Neutrophil (primary cell): ENCODE results near the gene HPGD.
"Not testable (repeated sequence)": the region's sequence is repeated elsewhere in the genome, so short reads cannot be mapped to it uniquely, and the experiment has no call there.

Experiments used
- H3K27ac ChIP-seq: fragments of 200-600 bp; sonication (generic); 2 replicates; pipeline ENCODE4 v1.5.1; 2016; ENCODE audit warnings: mild to moderate bottlenecking, moderate library complexity
- H3K27me3 ChIP-seq: fragments of 200-600 bp; sonication (generic); 2 replicates; pipeline ENCODE4 v1.6.0; 2016; ENCODE audit warnings: mild to moderate bottlenecking
- H3K36me3 ChIP-seq: fragments of 200-600 bp; sonication (generic); 2 replicates; pipeline ENCODE4 v1.5.1; 2017
- H3K4me1 ChIP-seq, 2 experiments: fragments of 200-600 bp in 1 of 2; sonication (generic) in 1 of 2; 1 replicate in 1 of 2; 2 replicates in 1 of 2; pipeline versions ENCODE4 v1.5.1 to v1.6.1; 2013 to 2016; ENCODE audit warnings: low read depth in 1 of 2, low read length in 1 of 2, mild to moderate bottlenecking in 1 of 2, moderate library complexity in 1 of 2; ENCODE audit not compliant: control insufficient read depth in 1 of 2, insufficient read depth in 1 of 2
- H3K4me3 ChIP-seq, 2 experiments: fragments of 200-600 bp in 1 of 2; sonication (generic) in 1 of 2; 1 replicate in 1 of 2; 2 replicates in 1 of 2; pipeline ENCODE4 v1.5.1; 2013 to 2016; ENCODE audit warnings: low read depth in 1 of 2, low read length in 1 of 2, mild to moderate bottlenecking in 1 of 2, moderate library complexity in 1 of 2
- H3K9me3 ChIP-seq: fragments of 200-600 bp; sonication (generic); 2 replicates; pipeline ENCODE4 v1.5.1; 2016
- CTCF ChIP-seq: fragments of 200-600 bp; sonication (generic); IDR thresholded peaks from 2 replicates; pipeline ENCODE4 v1.5.1; 2016; ENCODE audit warnings: antibody characterized with exemption

The HPGD gene

GRCh38 chr4:174494726-174495125 lies 27.6 kb downstream of the HPGD start:
- no peaks in the 10 kb centered on the region for H3K36me3 ChIP-seq
- no peak for TF ChIP-seq CTCF
- no peaks in the 10 kb centered on the region for H3K9me3 ChIP-seq

DNA sequence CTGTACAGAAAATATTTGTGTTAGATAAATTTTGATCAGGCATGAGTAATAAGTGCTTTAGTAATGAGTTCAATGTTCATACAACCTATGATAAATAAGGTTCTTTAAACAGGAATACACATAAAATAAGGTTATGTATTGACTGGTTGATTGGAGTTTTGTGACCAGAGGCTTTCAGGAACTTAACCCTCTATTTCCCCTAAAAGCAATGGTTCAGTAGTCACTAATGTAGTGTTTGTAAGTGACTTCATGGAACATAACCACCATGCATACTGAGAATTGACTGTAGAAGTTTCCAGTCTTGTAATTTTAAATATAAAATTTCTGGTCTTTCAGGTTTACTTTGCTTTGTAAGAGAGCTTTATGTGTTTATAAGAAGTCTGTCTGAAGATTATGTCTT lies 28.1 kb downstream of the HPGD start:
- Histone ChIP-seq H3K36me3 (no peaks in the 10 kb centered on the region), H3K27ac (no peak overlapping the region), H3K9me3 (no peaks in the 10 kb centered on the region), H3K4me1 (no peaks in the 10 kb centered on the region), H3K27me3 (no peaks in the 10 kb centered on the region), H3K4me3 (no peak overlapping the region)
- no peak for TF ChIP-seq CTCF

More at GRCh38 chr4:174494726-174495125, 27.6 kb downstream of the HPGD start:
- Histone ChIP-seq H3K4me1 (no peaks in the 10 kb centered on the region), H3K4me3 (no peak overlapping the region), H3K27ac (no peak overlapping the region), H3K27me3 (no peaks in the 10 kb centered on the region)

DNA sequence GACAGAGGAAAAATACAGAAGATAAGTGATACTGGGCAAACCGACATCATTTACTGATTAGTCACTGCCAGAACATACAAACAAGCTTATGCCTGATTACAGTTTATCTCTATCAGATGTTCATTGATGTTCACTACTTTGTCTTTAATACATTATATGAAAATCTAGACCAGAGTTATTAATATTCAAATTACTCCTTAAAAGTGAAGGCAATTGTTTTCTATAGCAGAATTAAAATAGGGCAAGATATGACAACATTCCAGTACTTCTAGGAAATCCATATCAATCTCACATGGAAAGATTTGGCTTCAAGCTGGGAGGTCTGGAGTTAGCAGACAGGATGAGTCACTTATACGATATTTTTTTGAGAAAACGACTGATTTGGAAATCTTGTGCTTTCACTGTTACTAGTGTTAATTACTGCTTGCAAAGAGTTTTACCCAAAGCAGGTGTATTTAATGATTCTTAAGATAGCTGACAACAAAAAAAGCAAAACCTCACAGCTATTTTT lies 31.8 kb downstream of the HPGD start:
- Histone ChIP-seq H3K4me1 (no peaks in the 10 kb centered on the region), H3K36me3 (no peaks in the 10 kb centered on the region), H3K9me3 (no peaks in the 10 kb centered on the region), H3K27ac (no peak overlapping the region), H3K27me3 (no peaks in the 10 kb centered on the region), H3K4me3 (no peak overlapping the region)
- TF ChIP-seq CTCF: no peak

DNA sequence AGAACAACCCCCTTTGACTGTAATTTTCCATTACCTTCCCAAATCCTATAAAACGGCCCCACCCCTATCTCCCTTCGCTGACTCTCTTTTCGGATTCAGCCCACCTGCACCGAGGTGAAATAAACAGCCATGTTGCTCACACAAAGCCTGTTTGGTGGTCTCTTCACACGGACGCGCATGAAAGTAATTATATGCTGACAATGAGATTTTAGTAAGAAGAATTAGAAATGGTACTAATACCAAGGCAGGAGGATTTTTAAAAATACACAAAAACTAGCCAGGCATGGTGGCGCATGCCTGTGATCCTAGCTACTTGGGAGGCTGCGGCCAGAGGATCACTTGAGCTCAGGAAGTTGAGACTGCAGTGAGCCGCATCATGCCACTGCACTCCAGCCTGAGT lies 33.9 kb downstream of the HPGD start:
- H3K4me3 ChIP-seq, H3K9me3 ChIP-seq, H3K27ac ChIP-seq, H3K27me3 ChIP-seq, H3K36me3 ChIP-seq, H3K4me1 ChIP-seq: not testable (repeated sequence)

DNA sequence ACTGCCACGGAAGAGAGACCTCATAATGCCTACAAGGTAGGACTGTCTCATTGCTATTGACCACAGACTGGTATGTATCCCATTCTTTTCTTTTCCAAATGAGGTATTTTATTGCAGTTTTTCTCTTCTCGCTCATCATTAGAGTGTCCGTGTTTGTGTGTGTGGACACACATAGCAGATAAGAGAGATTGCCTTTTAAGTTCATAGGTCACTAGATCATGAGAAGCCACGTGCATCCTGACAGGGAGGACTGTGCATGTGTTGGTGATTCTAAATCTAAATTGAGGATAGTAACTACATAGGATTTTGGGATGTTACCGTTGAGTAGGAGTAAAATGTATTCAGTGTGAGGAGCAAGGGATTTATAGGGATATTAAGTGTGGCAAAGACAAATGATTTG lies 37.3 kb downstream of the HPGD start:
- Histone ChIP-seq H3K36me3 (no peaks in the 10 kb centered on the region), H3K4me1 (no peaks in the 10 kb centered on the region), H3K4me3 (no peak overlapping the region), H3K27ac (no peak overlapping the region), H3K9me3 (no peaks in the 10 kb centered on the region), H3K27me3 (no peaks in the 10 kb centered on the region)
- TF ChIP-seq CTCF: no peak

- no peaks in the 10 kb centered on the region for H3K4me1 ChIP-seq
- TF ChIP-seq CTCF: no peak
- no peaks in the 10 kb centered on the region for H3K36me3 ChIP-seq
These were observed 38.5 kb downstream of the HPGD start for GRCh38 chr4:174483792-174484191.

More at GRCh38 chr4:174483792-174484191, 38.5 kb downstream of the HPGD start:
- Histone ChIP-seq H3K27me3 (no peaks in the 10 kb centered on the region), H3K9me3 (no peaks in the 10 kb centered on the region), H3K4me3 (no peak overlapping the region), H3K27ac (no peak overlapping the region)
